SU-DHL-6 (cell line): Measurements from ENCODE around the gene NELFE.

Experiments
- EZH2phosphoT487 ChIP-seq: fragments of 200-600 bp; sonication (generic), shearing (Covaris generic); conservative IDR thresholded peaks from 2 replicates; pipeline ENCODE4 v1.6.1; 2018; ENCODE audit warnings: mild to moderate bottlenecking, antibody characterized with exemption, low read length, moderate library complexity, mixed read lengths
- TF ChIP-seq, protein P1 (sequence below): fragments of 200-600 bp; sonication (generic); IDR thresholded peaks from one replicate; pipeline ENCODE4 v1.5.1; 2017; ENCODE audit warnings: antibody characterized with exemption, mild to moderate bottlenecking, low read length, moderate library complexity; ENCODE audit not compliant: insufficient read depth, poor library complexity, severe bottlenecking

DNA sequence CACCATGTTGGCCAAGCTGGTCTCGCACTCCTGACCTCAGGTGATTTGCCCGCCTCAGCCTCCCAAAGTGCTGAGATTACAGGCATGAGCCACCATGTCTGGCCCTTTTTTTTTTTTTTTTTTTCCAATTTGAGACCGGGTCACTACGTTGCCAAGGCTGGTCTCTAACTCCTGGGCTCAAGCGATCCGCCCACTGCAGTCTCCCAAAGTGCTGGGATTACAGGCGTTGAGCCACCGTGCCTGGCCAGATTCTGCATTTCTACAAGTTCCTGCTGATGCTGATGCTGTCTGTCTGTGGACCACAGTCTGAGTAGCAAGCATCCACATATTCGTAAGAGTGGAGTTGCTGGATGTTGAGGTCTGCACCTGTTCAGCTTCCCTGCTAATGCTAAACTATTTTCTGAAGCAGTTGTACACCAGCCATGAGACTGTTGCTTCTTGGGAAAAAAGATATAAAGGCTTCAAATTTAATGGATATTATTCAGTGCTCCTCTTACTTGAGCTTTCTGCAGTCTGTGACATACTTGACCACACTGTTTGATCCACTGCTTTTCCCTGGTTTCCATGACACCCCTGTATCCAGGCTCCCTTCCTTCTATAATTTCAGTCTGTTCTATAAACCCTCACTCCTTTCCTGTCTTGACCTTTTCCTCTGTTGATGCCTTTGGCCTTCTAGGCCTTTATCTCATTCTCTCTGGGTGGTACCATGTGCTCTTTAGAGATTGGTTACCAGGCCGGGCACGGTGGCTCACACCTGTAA lies 46.8 kb downstream of the NELFE start:
- TF ChIP-seq, protein P1, sequence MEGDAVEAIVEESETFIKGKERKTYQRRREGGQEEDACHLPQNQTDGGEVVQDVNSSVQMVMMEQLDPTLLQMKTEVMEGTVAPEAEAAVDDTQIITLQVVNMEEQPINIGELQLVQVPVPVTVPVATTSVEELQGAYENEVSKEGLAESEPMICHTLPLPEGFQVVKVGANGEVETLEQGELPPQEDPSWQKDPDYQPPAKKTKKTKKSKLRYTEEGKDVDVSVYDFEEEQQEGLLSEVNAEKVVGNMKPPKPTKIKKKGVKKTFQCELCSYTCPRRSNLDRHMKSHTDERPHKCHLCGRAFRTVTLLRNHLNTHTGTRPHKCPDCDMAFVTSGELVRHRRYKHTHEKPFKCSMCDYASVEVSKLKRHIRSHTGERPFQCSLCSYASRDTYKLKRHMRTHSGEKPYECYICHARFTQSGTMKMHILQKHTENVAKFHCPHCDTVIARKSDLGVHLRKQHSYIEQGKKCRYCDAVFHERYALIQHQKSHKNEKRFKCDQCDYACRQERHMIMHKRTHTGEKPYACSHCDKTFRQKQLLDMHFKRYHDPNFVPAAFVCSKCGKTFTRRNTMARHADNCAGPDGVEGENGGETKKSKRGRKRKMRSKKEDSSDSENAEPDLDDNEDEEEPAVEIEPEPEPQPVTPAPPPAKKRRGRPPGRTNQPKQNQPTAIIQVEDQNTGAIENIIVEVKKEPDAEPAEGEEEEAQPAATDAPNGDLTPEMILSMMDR: no peak
- no peak for TF ChIP-seq EZH2phosphoT487
